HepG2 (cell line): ENCODE results near the gene CCDC120. TPM values are rescaled to one million over a fixed set of nuclear protein-coding genes. Genes with fewer than 3 reads are reported as not detected.

ENCODE experiments used
- CSRNP2 ChIP-seq: sonication (generic); formaldehyde crosslinking; conservative IDR thresholded peaks from 2 replicates; pipeline ENCODE4 v1.8.0; 2022; ENCODE audit warnings: low read depth, missing genetic modification reagents
- DPF2 ChIP-seq: sonication (generic); formaldehyde crosslinking; IDR thresholded peaks from 2 replicates; pipeline ENCODE4 v1.4.0; 2020; ENCODE audit warnings: mild to moderate bottlenecking, low read depth, missing genetic modification reagents, borderline replicate concordance
- GMEB2 ChIP-seq: IDR thresholded peaks from 2 replicates; pipeline ENCODE4 v1.6.1; 2016; ENCODE audit warnings: missing biosample characterization, missing genetic modification reagents, low read depth
- HNF1B ChIP-seq: sonication (generic); formaldehyde crosslinking; IDR thresholded peaks from 2 replicates; pipeline ENCODE4 v1.5.1; 2020; ENCODE audit warnings: mild to moderate bottlenecking, moderate library complexity, missing genetic modification reagents
- KAT7 ChIP-seq: IDR thresholded peaks from 2 replicates; pipeline ENCODE4 v1.6.1; 2018; ENCODE audit warnings: borderline replicate concordance, missing compliant biosample characterization
- KLF11 ChIP-seq: IDR thresholded peaks from 2 replicates; pipeline ENCODE4 v1.6.1; 2016; ENCODE audit warnings: missing compliant biosample characterization
- KMT2A ChIP-seq: sonication (generic); formaldehyde crosslinking; IDR thresholded peaks from 2 replicates; pipeline ENCODE4 v1.4.0; 2020; ENCODE audit warnings: missing genetic modification reagents
- NFYC ChIP-seq: IDR thresholded peaks from 2 replicates; pipeline ENCODE4 v1.6.1; 2016; ENCODE audit warnings: missing genetic modification reagents, missing compliant biosample characterization
- SALL1 ChIP-seq: sonication (generic); formaldehyde crosslinking; IDR thresholded peaks from 2 replicates; pipeline ENCODE4 v1.8.0; 2022; ENCODE audit warnings: mild to moderate bottlenecking, missing genetic modification reagents
- SNAPC2 ChIP-seq: sonication (generic); formaldehyde crosslinking; IDR thresholded peaks from 2 replicates; pipeline ENCODE4 v1.8.1; 2022; ENCODE audit warnings: mild to moderate bottlenecking, missing genetic modification reagents
- ZFP1 ChIP-seq: IDR thresholded peaks from 2 replicates; pipeline ENCODE4 v1.6.1; 2016
- ZMAT5 ChIP-seq: sonication (generic); formaldehyde crosslinking; IDR thresholded peaks from 2 replicates; pipeline ENCODE4 v1.5.0; 2020; ENCODE audit warnings: mild to moderate bottlenecking, low read depth, missing genetic modification reagents, borderline replicate concordance
- ZNF12 ChIP-seq: sonication (generic); formaldehyde crosslinking; IDR thresholded peaks from 2 replicates; pipeline ENCODE4 v1.5.0; 2020; ENCODE audit warnings: missing genetic modification reagents
- ZNF646 ChIP-seq: sonication (generic); formaldehyde crosslinking; IDR thresholded peaks from 2 replicates; pipeline ENCODE4 v1.9.0; 2021; ENCODE audit warnings: mild to moderate bottlenecking, missing genetic modification reagents
- ZNF7 ChIP-seq: IDR thresholded peaks from 2 replicates; pipeline ENCODE4 v1.6.1; 2016; ENCODE audit warnings: missing biosample characterization, missing genetic modification reagents
- polyA plus RNA-seq, 8 experiments: library from polyadenylated mRNA; depleted of rRNA in 3 of 8; stranded (reverse) in 7 of 8; unstranded in 1 of 8; fragments of >200 nt; fragmentation: Illumina TruSeq in 4 of 8; extraction: Trizol in 4 of 8; gene quantifications; 2 replicates each; pipeline versions ENCODE4 v1.2.1 to v1.2.3, GENCODE V29; 2011 to 2016; ENCODE audit warnings: low read depth in 4 of 8, missing spikeins in 1 of 8, mixed read lengths in 1 of 8; ENCODE audit not compliant: insufficient read depth in 1 of 8
- total RNA-seq, 5 experiments: library from RNA; depleted of rRNA; stranded (reverse); fragments of >200 nt; fragmentation: Illumina TruSeq; extraction: Trizol; gene quantifications; 2 replicates each; pipeline ENCODE4 v1.2.3, GENCODE V29; 2016; ENCODE audit warnings: low read depth in 1 of 5

Gene CCDC120
- total and polyA plus RNA-seq, 2 of the 13 experiments (the other 11 are each of a cell fraction or from before 2014, with no cell fraction given): 0.89 to 3.2 TPM

GRCh38 chrX:49043220-49043986 is 15.4 kb upstream of the CCDC120 start, which contains the start of gene TFE3 (continued):
- no peak for TF ChIP-seq CSRNP2 (CRISPR knock-in tag)
- no peak for TF ChIP-seq KLF11 (CRISPR knock-in tag)
- no peak for TF ChIP-seq GMEB2 (CRISPR knock-in tag)
- TF ChIP-seq KAT7: no peak
- TF ChIP-seq HNF1B (CRISPR knock-in tag): peak; percentile 75
- no peak for TF ChIP-seq ZFP1
- TF ChIP-seq NFYC (CRISPR knock-in tag): peak; percentile 72
- TF ChIP-seq ZNF646 (CRISPR knock-in tag): no peak
- no peak for TF ChIP-seq KMT2A
- TF ChIP-seq SALL1 (CRISPR knock-in tag): peak; percentile 67; the same call in 1 of the 2 replicates
- TF ChIP-seq DPF2 (CRISPR knock-in tag): no peak
- no peak for TF ChIP-seq ZNF7 (CRISPR knock-in tag)
- no peak for TF ChIP-seq ZNF12
- no peak for TF ChIP-seq ZMAT5 (CRISPR knock-in tag)
- TF ChIP-seq SNAPC2 (CRISPR knock-in tag): 0 out of 2 replicates have a peak, but pooled peaks have one; percentile 35
